Thyroid gland (tissue), 4 donors: ENCODE data around the gene BCCIP.

Experiments
- POLR2A ChIP-seq, 2 donors: fragments of 450-650 bp; IDR thresholded peaks; one replicate each; pipeline ENCODE4 v1.6.1; 2017; ENCODE audit warnings: antibody characterized with exemption in 2 of 2, mild to moderate bottlenecking in 2 of 2, moderate library complexity in 1 of 2
- TF ChIP-seq, protein P1 (sequence below), 6 experiments: fragments of 200-600 bp in 3 of 6; fragments of 450-650 bp in 3 of 6; sonication (generic) in 3 of 6; IDR thresholded peaks; one replicate each; pipeline ENCODE4 v1.5.1; 2016 to 2019; ENCODE audit warnings: antibody characterized with exemption in 6 of 6, mild to moderate bottlenecking in 2 of 6, inconsistent platforms in 1 of 6, moderate library complexity in 1 of 6

DNA sequence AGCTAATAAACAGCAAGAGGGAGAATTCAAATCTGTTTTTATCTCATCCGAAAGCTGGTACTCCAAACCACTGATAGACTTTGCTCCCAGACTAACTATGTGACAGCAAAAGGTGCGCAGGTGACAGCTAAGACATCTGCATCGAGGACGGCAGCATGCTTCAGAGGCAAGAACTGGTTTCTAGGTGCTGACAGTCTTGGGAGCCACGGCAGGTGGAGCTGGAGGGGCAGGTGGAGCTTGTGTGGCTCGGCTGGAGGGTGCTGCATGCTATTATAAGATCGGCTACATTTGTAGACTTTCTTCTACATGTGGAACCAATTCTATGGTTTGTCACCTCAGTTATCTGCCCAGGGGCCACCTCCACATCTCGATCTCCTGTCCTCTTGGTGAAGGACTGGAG, 25.9 kb upstream of the BCCIP start:
- TF ChIP-seq, protein P1, sequence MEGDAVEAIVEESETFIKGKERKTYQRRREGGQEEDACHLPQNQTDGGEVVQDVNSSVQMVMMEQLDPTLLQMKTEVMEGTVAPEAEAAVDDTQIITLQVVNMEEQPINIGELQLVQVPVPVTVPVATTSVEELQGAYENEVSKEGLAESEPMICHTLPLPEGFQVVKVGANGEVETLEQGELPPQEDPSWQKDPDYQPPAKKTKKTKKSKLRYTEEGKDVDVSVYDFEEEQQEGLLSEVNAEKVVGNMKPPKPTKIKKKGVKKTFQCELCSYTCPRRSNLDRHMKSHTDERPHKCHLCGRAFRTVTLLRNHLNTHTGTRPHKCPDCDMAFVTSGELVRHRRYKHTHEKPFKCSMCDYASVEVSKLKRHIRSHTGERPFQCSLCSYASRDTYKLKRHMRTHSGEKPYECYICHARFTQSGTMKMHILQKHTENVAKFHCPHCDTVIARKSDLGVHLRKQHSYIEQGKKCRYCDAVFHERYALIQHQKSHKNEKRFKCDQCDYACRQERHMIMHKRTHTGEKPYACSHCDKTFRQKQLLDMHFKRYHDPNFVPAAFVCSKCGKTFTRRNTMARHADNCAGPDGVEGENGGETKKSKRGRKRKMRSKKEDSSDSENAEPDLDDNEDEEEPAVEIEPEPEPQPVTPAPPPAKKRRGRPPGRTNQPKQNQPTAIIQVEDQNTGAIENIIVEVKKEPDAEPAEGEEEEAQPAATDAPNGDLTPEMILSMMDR (IDR thresholded peaks at IDR 0.05) = no peak
- no peak for TF ChIP-seq POLR2A (IDR thresholded peaks at IDR 0.05)
